ENCODE measurements around the gene GLI3. TPM values are rescaled to one million over a fixed set of nuclear protein-coding genes. Genes with fewer than 3 reads are reported as not detected.

The GLI3 gene
- total RNA-seq, 1 experiment from 2014 or later, result not detected

DNA sequence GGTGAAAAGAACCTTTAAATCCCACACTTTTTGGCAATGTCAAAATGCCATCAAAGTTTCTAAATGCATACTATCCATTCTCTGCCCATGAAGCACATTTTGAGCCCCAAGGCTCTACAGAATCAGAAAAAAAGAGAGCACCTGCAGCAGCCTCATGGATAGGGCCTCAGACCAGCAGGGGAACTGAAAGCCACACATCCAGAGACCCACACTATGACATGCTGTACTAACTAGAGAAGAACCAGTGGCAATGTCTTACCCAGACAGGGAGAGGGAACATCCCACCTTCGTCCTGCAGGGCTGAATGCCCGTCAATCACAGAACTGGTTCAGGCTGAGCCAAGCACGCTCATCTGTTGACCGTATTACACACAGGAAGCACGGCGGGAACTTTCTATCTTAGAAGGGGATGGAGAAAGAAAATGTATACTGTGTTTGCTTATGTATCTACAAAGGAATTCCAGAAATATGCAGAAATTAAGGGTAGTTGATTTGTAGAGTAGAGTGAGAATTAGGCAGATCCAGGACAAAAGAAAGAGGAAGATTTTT is 237.2 kb downstream of the GLI3 start:
- Histone ChIP-seq H3K79me2 (ENCODE audit: low read depth) (no peaks in the 10 kb centered on the region), H3K27me3 (ENCODE audit: insufficient read depth, low read depth) (peaks cover 33% of the 10 kb centered on the region), H4K20me1 (ENCODE audit: insufficient read depth) (no peaks in the 10 kb centered on the region), H3K9me2 (ENCODE audit: insufficient read depth) (no peaks in the 10 kb centered on the region), H3K4me1 (replicated peaks; ENCODE audit: insufficient read depth) (no peaks in the 10 kb centered on the region), H3K4me3 (no peak overlapping the region), H3F3A (ENCODE audit: insufficient read depth, low read depth) (no peaks in the 10 kb centered on the region), H2AFZ (no peak overlapping the region), H3K9me3 (ENCODE audit: insufficient read depth, low read depth) (no peaks in the 10 kb centered on the region; the same call in 1 of the 2 replicates), H3K27ac (no peak overlapping the region), H3K36me3 (ENCODE audit: low read depth) (no peaks in the 10 kb centered on the region), H3K4me2 (no peak overlapping the region)
- intact Hi-C loops (cut with micrococcal nuclease; ENCODE audit: unreplicated experiment), result no loop called here
- no peak for DNase-seq
- BruUV-seq (replicated peaks), result no TSS peak
- TF ChIP-seq, protein P1, sequence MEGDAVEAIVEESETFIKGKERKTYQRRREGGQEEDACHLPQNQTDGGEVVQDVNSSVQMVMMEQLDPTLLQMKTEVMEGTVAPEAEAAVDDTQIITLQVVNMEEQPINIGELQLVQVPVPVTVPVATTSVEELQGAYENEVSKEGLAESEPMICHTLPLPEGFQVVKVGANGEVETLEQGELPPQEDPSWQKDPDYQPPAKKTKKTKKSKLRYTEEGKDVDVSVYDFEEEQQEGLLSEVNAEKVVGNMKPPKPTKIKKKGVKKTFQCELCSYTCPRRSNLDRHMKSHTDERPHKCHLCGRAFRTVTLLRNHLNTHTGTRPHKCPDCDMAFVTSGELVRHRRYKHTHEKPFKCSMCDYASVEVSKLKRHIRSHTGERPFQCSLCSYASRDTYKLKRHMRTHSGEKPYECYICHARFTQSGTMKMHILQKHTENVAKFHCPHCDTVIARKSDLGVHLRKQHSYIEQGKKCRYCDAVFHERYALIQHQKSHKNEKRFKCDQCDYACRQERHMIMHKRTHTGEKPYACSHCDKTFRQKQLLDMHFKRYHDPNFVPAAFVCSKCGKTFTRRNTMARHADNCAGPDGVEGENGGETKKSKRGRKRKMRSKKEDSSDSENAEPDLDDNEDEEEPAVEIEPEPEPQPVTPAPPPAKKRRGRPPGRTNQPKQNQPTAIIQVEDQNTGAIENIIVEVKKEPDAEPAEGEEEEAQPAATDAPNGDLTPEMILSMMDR (conservative IDR thresholded peaks at IDR 0.05), result no peak
- TF ChIP-seq EZH2 (IDR thresholded peaks at IDR 0.05; ENCODE audit: low read depth), result no peak
- ChIA-PET CTCF (no interaction called here), POLR2A (ENCODE audit: unreplicated experiment) (no interaction called here)

GRCh38 chr7:41998041-41998440 is 239.0 kb downstream of the GLI3 start:
- Histone ChIP-seq H3K4me3 (no peak overlapping the region), H3K9me3 (ENCODE audit: insufficient read depth, low read depth) (no peaks in the 10 kb centered on the region; the same call in 1 of the 2 replicates), H3K4me2 (no peak overlapping the region), H2AFZ (no peak overlapping the region), H3K4me1 (replicated peaks; ENCODE audit: insufficient read depth) (no peaks in the 10 kb centered on the region), H4K20me1 (ENCODE audit: insufficient read depth) (no peaks in the 10 kb centered on the region), H3K9me2 (ENCODE audit: insufficient read depth) (no peaks in the 10 kb centered on the region), H3F3A (ENCODE audit: insufficient read depth, low read depth) (no peaks in the 10 kb centered on the region), H3K36me3 (ENCODE audit: low read depth) (no peaks in the 10 kb centered on the region), H3K79me2 (ENCODE audit: low read depth) (no peaks in the 10 kb centered on the region), H3K27me3 (ENCODE audit: insufficient read depth, low read depth) (peaks cover 37% of the 10 kb centered on the region; the same call in 1 of the 2 replicates), H3K27ac (no peak overlapping the region)
- no peak for DNase-seq
- intact Hi-C loops (cut with micrococcal nuclease; ENCODE audit: unreplicated experiment), result no loop called here
- BruUV-seq (replicated peaks), result no TSS peak
- POLR2A ChIA-PET (ENCODE audit: unreplicated experiment), result no interaction called here
- TF ChIP-seq EZH2 (IDR thresholded peaks at IDR 0.05; ENCODE audit: low read depth), result no peak
- TF ChIP-seq, protein P1 (conservative IDR thresholded peaks at IDR 0.05), result no peak
- CTCF ChIA-PET, result no interaction called here

DNA sequence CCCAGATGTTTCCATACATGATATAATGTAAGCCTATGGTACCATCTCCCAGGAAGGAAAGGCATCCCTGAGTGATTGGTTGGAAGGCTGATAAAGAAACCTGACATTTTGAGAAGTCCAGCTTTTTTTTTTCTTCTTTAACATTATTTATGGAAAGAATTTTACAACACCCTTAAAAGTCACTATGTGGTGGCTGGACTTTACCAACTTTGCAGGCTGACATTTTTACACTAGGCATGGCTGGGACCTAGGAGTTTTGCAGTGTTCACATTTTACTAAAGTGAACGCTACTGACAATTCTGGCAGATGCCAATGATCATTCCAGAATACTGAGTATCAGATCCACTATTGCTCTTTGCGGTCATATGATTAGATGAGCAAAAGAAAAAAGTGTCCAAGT is 239.9 kb downstream of the GLI3 start:
- peak overlapping the region; percentile 19; the same call in 1 of the 2 replicates for H3K4me2 ChIP-seq
- H4K20me1 ChIP-seq (ENCODE audit: insufficient read depth), result no peaks in the 10 kb centered on the region
- TF ChIP-seq, protein P1 (conservative IDR thresholded peaks at IDR 0.05), result no peak
- TF ChIP-seq EZH2 (IDR thresholded peaks at IDR 0.05; ENCODE audit: low read depth), result no peak
- DNase-seq, result no peak
- BruUV-seq (replicated peaks), result no TSS peak
- H3F3A ChIP-seq (ENCODE audit: insufficient read depth, low read depth), result no peaks in the 10 kb centered on the region
- H3K79me2 ChIP-seq (ENCODE audit: low read depth), result no peaks in the 10 kb centered on the region
- CTCF ChIA-PET, result no interaction called here
- no peaks in the 10 kb centered on the region for H3K4me1 ChIP-seq (replicated peaks; ENCODE audit: insufficient read depth)
- no peak overlapping the region for H3K4me3 ChIP-seq
- H3K36me3 ChIP-seq (ENCODE audit: low read depth), result no peaks in the 10 kb centered on the region
- peaks cover 40% of the 10 kb centered on the region for H3K27me3 ChIP-seq (ENCODE audit: insufficient read depth, low read depth)
- H3K9me3 ChIP-seq (ENCODE audit: insufficient read depth, low read depth), result no peaks in the 10 kb centered on the region; the same call in 1 of the 2 replicates
- intact Hi-C loops (cut with micrococcal nuclease; ENCODE audit: unreplicated experiment), result no loop called here
- H3K27ac ChIP-seq, result no peak overlapping the region
- POLR2A ChIA-PET (ENCODE audit: unreplicated experiment), result no interaction called here
- no peak overlapping the region for H2AFZ ChIP-seq
- H3K9me2 ChIP-seq (ENCODE audit: insufficient read depth), result no peaks in the 10 kb centered on the region
